HG02759 (cell line): Measurements from ENCODE around the gene MRAS.
"Not testable (repeated sequence)": the region's sequence is repeated elsewhere in the genome, so short reads cannot be mapped to it uniquely, and the experiment has no call there.

Experiments
- ATAC-seq: cut with Tn5 transposase; IDR thresholded peaks from one replicate; pipeline ENCODE4 v1.9.1; 2021; ENCODE audit warnings: mild to moderate bottlenecking, moderate library complexity; ENCODE audit not compliant: unreplicated experiment

Gene MRAS

DNA sequence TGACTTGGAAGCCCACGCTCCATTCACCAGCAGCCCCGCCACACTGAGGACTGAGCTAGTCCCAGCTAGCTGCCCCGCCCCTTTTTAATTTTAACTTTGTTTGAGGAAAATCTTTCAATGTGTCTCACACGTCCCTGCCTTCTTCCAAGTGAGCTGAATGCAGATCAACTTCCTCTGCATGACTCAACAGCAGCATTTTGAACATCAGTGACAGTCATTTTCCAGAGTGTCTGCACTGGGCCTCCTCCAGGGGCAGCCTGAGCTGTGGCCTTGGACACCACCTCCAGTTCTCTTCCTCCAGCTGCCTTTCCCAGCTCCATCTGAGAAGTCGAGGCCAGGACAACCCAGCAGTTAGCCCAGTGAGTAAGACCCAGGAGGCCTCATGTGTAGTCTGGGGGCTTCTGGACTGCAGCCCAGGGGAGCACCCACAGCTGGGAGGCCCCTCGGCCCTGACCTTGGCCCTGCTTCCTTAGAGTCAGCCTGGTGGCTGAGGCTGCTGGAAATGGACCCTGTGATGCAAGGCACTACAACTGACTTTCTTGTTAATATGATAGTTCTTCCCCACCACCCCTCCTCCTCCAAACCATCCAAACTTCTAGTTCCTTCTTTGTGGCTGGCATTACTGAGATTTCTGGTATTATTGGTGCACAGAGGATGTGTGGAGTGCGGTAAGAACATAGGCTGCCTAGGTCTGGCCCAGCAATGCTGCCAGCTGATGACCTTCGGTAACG is 64.6 kb downstream of the MRAS start:
- ATAC-seq = no peak

DNA sequence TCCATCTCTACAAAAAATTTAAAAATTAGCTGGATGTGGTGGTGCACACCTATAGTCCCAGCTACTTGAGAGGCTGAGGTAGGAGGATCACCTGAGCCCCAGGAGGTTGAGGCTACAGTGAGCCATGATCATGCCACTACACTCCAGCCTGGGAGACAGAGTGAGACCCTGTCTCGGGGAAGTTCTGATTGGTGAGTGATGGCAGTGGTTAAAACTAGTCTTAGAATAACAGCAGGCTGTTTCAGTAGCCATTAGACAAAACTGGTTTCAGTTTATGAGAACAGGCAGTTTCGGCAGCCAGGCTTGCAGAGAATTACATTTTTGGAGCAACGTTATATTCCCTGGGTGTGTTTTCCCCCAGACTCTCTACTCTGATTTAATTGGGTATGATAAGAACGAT is 67.9 kb downstream of the MRAS start:
- not testable (repeated sequence) for ATAC-seq

DNA sequence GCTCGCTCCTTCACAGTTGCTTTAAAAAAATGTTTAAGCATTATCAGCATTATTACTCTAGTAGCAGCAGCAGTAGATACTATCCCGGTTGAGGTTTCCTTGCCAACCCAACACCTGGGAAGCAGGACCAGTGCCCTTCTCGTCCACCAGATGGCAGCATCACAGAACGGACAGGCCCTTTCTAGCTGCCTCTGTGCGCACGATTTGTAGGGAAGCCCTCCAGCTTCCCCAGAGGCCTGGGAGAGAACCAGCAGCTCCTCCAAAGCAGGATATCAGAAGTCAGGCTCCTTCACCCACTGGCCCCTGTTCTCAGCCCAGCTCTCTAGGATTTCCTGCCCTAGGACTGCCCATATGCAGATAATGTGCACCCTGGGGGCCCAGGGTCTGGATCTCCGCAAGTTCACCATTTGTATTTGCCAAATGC is 69.2 kb downstream of the MRAS start:
- peak; percentile 91 for ATAC-seq

DNA sequence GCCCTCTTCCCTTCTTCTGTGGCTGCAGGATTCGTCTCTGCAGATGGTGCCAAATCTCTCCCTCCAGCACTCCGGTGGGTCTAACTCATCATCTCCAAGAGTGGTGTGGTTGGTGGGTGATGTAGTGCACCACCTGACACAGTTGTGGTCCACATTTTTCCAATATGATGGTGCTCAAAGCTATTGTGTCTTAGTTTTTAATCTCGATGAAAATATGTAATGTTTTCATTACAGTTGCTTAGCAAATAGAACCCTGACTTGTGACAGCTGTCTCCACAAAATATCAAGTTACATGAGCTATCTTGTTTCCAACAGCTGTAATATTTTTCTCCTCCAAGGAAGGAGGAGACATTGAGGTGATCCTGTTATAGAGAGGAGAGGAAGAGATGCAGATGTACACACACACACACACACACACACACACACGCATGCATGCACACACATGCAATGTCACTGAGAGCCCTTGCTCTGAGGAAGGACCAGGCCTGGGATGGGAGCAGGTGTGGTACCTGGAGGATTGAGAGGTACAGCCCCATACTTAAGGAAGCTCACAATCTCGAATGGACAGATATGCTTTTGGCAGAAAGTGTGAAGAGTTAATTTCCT is 70.3 kb downstream of the MRAS start:
- no peak for ATAC-seq

DNA sequence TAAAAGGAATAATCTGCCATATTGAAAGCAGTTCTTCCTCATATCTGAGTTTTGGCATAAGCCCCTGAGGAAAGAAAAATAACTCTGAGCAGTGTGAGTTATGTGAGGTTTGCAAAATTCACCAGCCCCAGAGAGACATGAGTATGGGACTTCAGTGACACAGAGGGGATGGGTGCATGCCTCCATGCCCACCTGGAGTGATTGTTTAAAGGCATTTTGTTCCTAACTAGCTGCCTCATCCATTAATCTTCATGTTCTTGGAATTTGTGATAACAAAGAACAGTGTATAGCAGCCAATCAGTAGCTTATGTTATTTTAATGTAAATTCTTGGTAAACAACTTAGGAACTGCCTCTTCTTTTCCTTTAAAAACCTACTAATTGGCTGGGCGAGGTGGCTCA is 74.9 kb downstream of the MRAS start:
- no peak for ATAC-seq

DNA sequence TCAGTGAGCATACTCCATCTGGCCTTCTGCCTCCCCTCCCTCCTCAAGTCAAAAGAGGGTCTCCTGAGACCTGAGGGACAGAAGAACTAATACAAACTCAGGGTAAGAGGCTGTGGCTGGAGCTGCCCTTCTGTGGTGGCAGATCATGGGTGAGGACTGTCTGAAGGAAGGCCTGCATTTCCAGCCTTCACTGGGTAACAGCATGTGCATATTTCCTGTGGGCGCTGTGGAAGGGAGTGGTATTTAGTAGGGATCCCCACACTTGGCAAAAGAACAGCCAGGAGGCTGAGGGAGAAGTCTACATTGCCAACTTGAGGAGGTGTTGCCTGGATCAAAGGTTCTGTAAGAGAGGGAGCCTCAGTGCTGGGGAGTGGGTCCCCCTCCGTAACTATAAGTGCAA is 75.9 kb downstream of the MRAS start:
- no peak for ATAC-seq

DNA sequence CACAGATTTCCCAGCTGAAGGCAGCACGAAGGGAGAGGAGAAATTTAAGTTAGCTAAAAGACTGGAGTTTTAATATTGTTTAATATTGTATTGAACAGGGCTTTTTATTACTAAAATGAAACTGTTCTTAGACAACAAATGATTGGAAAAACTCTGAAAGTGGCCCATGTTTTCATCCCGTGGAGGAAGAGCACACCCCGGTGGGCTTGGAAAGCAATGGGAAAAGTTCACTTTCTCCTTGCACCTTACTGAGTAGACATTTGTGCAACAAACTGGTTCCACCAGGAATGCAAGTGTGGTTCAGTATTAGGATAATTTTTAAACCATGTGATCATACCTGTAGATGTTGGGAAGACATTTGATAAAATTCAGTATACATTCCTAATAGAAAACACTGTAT is 77.8 kb downstream of the MRAS start:
- ATAC-seq = no peak

DNA sequence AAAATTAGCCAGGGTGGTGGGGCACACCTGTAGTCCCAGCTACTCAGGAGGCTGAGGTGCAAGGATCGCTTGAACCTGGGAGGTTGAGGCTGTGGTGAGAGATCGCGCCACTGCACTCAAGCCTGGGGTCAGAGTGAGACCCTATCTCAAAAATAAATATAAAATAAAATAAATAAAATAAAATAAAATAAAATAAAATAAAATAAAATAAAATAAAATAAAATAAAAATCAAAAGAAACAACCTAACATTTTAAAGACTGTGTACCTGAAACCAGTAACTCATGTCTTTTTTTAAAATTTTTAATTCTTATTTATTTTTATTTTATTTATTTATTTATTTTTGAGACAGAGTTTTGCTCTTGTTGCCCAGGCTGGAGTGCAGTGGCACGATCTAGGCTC is 78.4 kb downstream of the MRAS start:
- ATAC-seq = not testable (repeated sequence)

DNA sequence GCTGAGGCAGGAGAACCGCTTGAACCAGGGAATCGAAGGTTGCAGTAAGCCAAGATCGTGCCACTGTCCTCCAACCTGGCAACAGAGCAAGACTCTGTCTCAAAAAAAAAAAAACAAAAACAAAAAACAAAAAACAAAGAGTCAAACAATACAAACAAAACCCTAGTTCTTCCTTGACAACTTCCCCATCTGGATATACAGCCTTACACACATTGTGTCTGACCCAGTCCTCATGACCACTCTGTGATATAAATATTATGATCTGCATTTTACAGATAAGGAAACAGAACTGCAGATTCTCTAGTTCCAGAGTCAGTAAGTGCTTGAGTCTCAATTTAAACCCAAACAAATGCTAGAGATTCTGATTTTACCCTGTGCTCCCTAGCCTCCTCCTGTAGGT is 81.3 kb downstream of the MRAS start:
- no peak for ATAC-seq

DNA sequence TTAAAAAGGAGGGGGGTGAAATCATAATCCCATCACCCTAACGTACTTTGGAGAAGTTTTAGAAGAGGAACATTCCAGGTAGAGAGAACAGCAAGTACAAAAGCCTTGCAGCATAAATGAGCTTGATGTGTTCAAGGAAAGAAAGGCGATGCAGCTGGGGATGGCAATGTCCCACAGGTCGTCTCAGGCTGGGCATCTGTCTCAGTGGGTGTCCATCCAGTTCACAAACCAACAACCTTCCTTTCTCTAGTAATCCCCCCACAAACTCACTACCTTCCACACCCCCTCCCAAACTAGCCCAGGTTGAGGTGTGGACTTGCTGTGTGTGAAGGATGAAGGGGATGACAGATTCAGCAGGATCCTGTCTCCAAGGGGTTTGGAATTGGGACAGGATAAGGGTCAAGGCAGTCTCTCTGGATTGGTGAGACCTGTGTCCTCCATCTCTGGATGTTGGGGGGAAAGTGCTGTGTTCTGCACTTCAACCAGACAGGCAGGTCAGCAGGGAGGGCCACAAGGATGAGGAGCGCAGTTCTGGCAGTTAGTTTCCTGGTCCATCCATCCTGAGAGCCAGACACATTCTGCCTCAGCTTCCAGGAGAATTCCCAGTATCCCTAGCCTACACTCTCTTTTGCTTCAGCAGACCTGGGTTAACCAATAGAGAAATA is 84.3 kb downstream of the MRAS start:
- ATAC-seq = no peak

DNA sequence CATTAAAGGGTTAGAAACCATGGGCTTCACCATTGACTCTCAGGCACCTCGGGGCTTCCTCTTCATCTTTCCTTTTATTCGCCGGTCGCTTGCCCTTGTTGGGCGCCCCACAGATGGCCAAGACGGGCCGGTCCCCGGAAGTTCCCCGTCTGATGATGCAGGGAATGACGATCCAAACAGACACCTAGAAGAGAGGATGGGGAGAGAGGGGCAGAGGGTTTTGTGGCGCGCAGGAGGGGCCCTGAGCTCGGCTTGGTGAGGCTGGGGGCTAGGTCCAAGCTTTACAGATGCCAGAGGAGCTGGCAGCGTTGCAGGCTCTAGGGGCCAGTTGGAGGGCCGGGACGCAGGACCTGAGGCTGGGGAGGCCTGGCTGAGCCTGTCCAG is 85.5 kb downstream of the MRAS start:
- no peak for ATAC-seq

DNA sequence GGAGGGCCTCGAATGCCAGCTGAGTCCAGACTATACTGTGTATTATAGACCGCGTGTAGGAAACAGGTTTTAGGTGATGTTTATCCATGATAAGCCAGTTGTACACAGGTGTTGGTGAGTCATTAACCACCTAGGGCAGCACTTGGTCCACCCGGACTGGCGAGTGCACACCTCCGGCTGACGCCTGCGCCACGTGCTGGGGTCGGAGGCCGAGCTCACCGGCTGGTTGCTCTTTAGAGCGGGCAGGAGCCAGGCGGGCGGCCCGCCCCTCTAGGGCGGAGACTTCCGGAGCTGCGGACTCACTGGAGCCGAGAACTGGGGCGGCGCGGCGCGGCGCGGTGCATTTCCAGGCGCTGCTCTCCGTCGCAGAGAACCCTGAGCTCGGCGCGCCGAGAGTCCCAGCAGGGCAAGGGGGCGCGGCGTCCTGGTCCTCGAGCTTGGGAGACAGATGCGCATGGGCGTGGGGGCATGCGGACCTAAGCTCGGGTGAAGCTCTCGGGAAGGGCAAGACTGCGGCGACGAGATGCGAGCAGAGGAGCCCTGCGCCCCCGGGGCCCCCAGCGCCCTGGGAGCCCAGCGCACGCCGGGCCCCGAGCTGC is 86.0 kb downstream of the MRAS start, which contains the start of gene ESYT3:
Gene ESYT3 (plus strand): TSS at position 341 of the 599 bp plus-strand sequence. CDS start 183 bp downstream, at position 524.
- no peak for ATAC-seq

DNA sequence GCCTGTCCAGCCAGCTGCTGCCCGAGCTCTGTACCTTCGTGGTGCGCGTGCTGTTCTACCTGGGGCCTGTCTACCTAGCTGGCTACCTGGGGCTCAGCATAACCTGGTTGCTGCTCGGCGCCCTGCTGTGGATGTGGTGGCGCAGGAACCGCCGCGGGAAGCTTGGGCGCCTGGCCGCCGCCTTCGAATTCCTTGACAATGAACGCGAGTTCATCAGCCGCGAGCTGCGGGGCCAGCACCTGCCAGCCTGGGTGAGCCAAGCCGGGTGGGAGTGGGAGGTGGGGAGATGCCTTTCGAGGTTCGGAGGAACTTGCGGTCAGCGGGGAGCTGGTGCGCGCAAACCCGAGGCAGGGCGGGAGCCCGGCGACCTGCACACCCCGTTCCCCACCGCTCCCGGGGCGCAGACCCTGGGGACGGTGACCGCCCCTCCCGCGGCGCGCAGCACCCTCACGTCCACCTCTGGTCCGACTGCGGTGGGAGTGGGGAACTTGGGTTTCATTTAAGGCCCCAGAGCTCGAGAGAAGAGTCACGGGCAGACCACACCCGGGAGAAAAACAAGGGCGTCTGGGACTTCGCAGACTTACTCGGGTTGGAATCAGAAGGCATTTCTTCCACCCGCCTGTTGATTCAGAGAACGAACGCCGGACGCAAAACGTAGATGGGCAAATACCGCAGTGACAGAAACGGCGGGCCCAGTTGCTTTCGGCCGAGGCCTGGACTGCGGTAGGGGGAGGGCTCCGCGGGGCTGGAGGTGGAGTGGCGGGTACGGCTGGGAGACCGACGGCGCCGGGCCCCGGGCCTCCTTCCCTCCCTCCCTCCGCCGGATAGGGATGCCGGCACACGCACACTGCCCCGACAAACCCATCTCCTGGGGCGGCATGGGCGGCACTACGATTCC is 86.7 kb downstream of the MRAS start:
- no peak for ATAC-seq

DNA sequence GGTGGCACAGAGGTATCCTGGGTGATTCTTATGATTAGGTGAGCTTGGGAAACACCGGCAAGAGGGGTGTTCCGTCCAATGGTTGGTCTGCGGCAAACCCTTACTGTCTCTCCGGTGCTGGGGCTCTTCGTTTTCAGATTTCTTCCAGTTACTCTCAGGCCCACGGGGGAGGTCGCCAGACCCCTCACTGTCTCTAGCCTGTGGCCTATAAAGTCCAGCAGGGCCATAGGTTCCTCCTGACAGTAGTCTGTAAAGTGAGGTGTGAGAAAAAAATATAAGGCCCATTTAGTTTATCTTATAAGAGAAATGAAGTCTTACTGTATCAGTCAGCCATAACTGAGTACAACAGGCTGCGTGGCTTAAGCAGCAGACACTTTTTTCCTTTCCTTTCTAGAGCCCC is 87.5 kb downstream of the MRAS start:
- no peak for ATAC-seq

DNA sequence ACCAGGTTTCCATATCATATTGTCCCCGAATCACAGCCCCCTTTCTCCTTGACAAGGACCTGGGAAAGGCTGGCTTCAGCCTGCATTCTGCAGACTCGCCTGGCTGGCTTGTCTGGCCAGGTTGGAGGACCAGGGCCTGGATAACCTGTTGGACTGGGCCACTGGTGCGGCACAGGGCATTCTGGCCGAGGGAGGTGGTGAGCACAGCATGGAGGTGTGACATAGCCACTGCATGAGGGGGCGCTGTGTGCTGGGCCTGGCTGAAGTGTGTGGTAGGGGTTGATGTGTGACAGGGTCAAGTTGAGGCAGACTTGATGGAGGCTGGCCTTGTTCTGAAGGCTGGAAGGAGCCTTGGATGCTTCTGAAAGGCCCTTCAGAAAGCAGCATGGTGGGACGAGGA is 88.9 kb downstream of the MRAS start:
- ATAC-seq = no peak

DNA sequence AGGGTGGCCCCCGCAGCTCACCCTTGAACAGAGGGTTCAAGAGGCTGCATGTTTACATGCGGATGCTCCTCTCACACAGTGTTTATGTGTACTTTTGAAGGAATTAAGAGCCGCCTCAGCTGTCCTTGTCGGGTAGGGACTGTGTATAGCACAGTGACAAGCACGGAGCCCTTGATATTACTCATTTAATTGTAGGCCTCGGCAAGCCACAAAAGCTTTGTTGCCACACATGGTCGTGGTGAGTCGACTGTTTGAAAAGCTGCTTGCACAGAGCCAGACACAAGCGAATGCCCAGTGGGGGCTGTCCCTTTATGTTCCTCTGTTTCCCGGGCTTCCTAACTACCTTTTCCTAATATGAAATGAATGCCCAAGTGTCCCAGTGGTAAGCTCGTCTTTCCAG is 90.5 kb downstream of the MRAS start:
- no peak for ATAC-seq

DNA sequence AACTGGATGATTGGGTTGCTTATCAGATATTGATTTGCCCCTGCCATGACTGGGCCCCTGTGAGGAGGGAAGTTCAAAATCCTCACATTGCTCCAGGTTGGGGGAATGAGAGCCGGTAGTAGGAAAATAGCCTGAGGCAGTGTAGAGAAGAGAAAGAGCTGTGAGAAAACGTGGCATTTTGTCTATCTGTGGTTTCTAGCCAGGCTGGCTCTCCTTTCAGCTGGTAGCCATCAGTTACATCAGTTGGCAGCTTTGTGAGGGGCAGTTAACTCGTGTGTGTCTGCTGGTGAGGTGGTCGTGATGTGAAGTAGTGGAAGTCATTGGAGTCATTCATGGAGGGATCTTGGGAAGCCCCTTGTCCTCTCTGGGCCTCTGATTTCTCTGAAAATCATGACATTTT is 91.3 kb downstream of the MRAS start:
- no peak for ATAC-seq

DNA sequence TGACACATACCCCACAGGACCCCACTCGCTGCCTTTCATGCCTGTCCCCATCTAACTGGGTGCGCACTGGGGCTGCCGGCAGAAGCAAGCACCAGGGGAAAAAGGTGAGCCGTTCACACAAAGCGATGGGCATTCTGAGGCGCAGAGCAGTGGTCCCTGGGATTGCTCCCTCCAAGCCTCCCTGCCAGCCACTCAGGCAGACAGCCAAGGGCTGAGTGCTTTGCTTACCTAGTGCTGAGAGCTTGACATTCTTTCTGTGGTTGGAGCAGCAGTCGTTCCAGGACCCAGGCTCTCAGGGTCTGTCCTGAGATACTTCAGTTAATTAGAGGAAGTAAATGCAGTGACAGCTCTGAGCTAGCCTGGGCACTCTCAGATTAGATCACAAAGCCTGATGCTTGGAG is 91.7 kb downstream of the MRAS start:
- ATAC-seq = no peak

DNA sequence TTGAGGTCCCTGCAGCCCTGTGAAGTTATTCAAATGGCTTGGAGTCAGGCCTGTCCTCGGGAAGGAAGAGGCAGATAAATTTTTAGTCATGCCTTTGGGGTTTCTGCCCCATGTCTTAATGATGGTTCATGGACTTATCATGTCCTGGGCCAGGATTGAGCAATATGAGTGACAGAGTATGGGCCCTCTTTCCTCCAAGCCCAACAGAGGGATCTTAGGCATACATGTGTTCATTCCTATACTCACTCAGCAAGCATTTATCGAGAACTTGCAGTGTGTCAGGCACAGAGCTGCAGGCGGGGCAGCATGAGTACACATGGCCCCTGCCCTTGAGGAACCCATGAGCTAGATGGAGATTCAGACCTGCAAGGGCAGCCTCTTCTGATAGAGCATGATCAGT is 92.2 kb downstream of the MRAS start:
- no peak for ATAC-seq

DNA sequence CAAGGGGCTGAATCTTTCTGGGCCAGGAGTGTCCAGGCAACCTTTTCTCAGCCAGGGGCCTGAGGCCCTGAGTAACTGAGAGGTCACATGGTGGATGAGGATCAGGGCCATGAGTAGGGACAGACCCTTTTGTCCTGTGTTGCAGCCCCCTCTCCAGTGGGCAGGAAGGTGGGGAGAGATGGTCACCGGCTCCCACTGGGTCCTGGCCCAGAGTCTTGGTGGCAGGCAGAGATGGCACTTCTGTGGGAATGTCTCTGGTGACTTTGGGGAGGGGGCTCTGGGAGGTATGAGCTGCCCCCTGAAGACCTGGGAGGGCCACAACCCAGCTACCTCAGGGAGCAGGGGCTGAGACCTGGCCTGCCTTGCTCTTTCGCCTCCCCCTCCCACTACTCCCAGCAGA is 92.9 kb downstream of the MRAS start:
- ATAC-seq = no peak

DNA sequence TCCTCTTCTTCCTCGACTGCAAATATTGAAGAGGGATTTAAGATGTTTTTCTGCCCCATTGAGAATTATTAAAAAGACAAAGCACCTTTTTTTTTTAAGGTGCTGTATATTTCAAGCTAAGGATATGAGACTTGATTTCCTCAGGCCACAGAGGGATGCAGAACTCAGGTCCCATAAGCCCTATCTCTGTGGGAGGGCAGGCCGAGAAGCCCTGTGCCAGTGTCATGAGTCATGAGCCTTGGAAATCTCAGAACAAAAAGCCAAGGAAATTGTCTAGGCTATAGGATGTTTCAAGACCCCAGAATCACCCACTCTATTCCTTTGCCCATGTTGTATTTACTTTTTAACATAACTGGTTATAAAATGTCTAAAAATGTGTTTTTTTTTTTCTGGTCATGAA is 93.4 kb downstream of the MRAS start:
- ATAC-seq = no peak
